WTC11 (cell line): ENCODE results near the gene NRXN3. TPM values are rescaled to one million over a fixed set of nuclear protein-coding genes. Genes with fewer than 3 reads are reported as not detected.

Experiments
- ATAC-seq: fragments of 200-7000 bp; cut with Tn5 transposase; 2 replicates; pipeline ENCODE4 v1.10.0; 2021; ENCODE audit warnings: mild to moderate bottlenecking, moderate library complexity
- CTCF ChIA-PET: fragments of 300-600 bp; sonication (Branson Sonifier 250); formaldehyde crosslinking; loops from one replicate; lab custom pipeline; 2021; ENCODE audit warnings: antibody characterized with exemption; lab: Charles Lee
- POLR2A ChIA-PET: fragments of 350-600 bp; sonication (Branson Sonifier 250); formaldehyde crosslinking; loops from one replicate; lab custom pipeline; 2021; ENCODE audit warnings: antibody characterized with exemption; lab: Charles Lee
- DNase-seq: peaks from one replicate; pipeline ENCODE4 v3.0.0; 2021; ENCODE audit warnings: low spot score
- H3K27ac Mint-ChIP-seq: 2 replicates; pipeline ENCODE4 v1.8.0; 2021; ENCODE audit warnings: mixed read lengths
- H3K27me3 Mint-ChIP-seq: 2 replicates; pipeline ENCODE4 v1.8.0; 2021; ENCODE audit warnings: low read depth, mild to moderate bottlenecking, moderate library complexity, mixed read lengths
- H3K36me3 Mint-ChIP-seq: 2 replicates; pipeline ENCODE4 v1.8.0; 2021; ENCODE audit warnings: mixed read lengths
- H3K4me1 Mint-ChIP-seq: 2 replicates; pipeline ENCODE4 v1.8.0; 2022; ENCODE audit warnings: mixed read lengths
- H3K4me3 Mint-ChIP-seq: 2 replicates; pipeline ENCODE4 v1.8.0; 2021; ENCODE audit warnings: mild to moderate bottlenecking, moderate library complexity, mixed read lengths
- H3K9me3 Mint-ChIP-seq: 2 replicates; pipeline ENCODE4 v1.8.0; 2021; ENCODE audit warnings: mixed read lengths
- EMX1 ChIP-seq: fragments of 250-450 bp; sonication (Bioruptor Pico); IDR thresholded peaks from 2 replicates; pipeline ENCODE4 v1.8.0; 2021; ENCODE audit warnings: mild to moderate bottlenecking
- GTF2I ChIP-seq: fragments of 250-450 bp; sonication (Bioruptor Pico); conservative IDR thresholded peaks from 2 replicates; pipeline ENCODE4 v1.4.0; 2021; ENCODE audit warnings: mild to moderate bottlenecking
- SOX15 ChIP-seq: fragments of 250-450 bp; sonication (Bioruptor Pico); IDR thresholded peaks from 2 replicates; pipeline ENCODE4 v1.9.0; 2021; ENCODE audit warnings: mild to moderate bottlenecking
- SP1 ChIP-seq: sonication (generic); formaldehyde crosslinking; conservative IDR thresholded peaks from 2 replicates; pipeline ENCODE4 v1.8.1; 2022; ENCODE audit warnings: missing genetic modification reagents
- TCF7 ChIP-seq: sonication (generic); formaldehyde crosslinking; IDR thresholded peaks from 2 replicates; pipeline ENCODE4 v1.8.0; 2022; ENCODE audit warnings: mild to moderate bottlenecking, low read depth, missing genetic modification reagents, moderate library complexity
- TP53 ChIP-seq: sonication (generic); formaldehyde crosslinking; IDR thresholded peaks from 2 replicates; pipeline ENCODE4 v1.8.1; 2023; ENCODE audit warnings: mild to moderate bottlenecking, missing genetic modification reagents
- ZNF317 ChIP-seq: sonication (generic); formaldehyde crosslinking; IDR thresholded peaks from 2 replicates; pipeline ENCODE4 v1.8.1; 2023; ENCODE audit warnings: low read depth, mild to moderate bottlenecking, moderate library complexity, missing genetic modification reagents, borderline replicate concordance
- ZNF423 ChIP-seq: fragments of 250-450 bp; sonication (Bioruptor Pico); IDR thresholded peaks from 2 replicates; pipeline ENCODE4 v2.1.2; 2022; ENCODE audit warnings: mild to moderate bottlenecking, moderate library complexity
- total RNA-seq: library from RNA; stranded (reverse); gene quantifications from 3 replicates; pipeline ENCODE4 v1.2.3, GENCODE V29; 2021
- TF ChIP-seq, protein P1 (sequence below): fragments of 250-450 bp; sonication (Bioruptor Pico); IDR thresholded peaks from 2 replicates; pipeline ENCODE4 v1.8.0; 2021; ENCODE audit warnings: mild to moderate bottlenecking
- TF ChIP-seq, protein P2 (sequence below): sonication (generic); formaldehyde crosslinking; IDR thresholded peaks from 2 replicates; pipeline ENCODE4 v1.8.1; 2022; ENCODE audit warnings: mild to moderate bottlenecking, missing genetic modification reagents, moderate library complexity, borderline replicate concordance
- TF ChIP-seq, protein P3 (sequence below): fragments of 250-450 bp; sonication (Bioruptor Pico); IDR thresholded peaks from 2 replicates; pipeline ENCODE4 v1.9.0; 2021; ENCODE audit warnings: mild to moderate bottlenecking, borderline replicate concordance
- TF ChIP-seq, protein P4 (sequence below): fragments of 250-450 bp; sonication (Bioruptor Pico); IDR thresholded peaks from 2 replicates; pipeline ENCODE4 v1.9.0; 2021; ENCODE audit warnings: mild to moderate bottlenecking
- TF ChIP-seq, protein P5 (sequence below): fragments of 250-450 bp; sonication (Bioruptor Pico); IDR thresholded peaks from 2 replicates; pipeline ENCODE4 v1.9.0; 2021; ENCODE audit warnings: mild to moderate bottlenecking
- TF ChIP-seq, protein P6 (sequence below): sonication (generic); formaldehyde crosslinking; IDR thresholded peaks from 2 replicates; pipeline ENCODE4 v1.8.1; 2023; ENCODE audit warnings: mild to moderate bottlenecking, missing genetic modification reagents

The NRXN3 gene
- total RNA-seq, 1 experiment from 2014 or later = 3.0 TPM

DNA sequence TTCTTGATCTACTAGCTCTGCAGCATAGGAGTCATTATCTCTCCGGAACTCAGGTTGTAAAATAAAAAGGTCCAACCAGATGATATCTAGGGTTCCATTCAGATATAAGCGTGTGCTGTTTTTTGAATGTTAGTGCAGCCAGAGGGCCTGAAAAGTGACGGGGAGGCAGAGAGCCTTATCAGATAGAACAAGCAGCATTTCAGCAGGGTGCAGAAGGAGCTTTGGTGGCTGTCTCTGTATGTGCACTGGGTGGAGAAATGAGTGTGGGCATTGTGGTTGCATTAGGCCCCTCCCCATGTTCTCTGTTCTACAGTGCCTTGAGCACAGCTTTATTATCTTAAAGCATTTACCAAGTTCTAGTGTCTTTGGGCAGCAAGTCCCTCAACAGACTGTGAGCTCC lies 275.1 kb downstream of the NRXN3 start:
- no peaks in the 10 kb centered on the region for H3K27me3 Mint-ChIP-seq
- peaks cover 8% of the 10 kb centered on the region; the same call in 1 of the 2 replicates for H3K9me3 Mint-ChIP-seq
- no peaks in the 10 kb centered on the region for H3K36me3 Mint-ChIP-seq
- DNase-seq (no peak), ATAC-seq (no peak)
- H3K4me3 Mint-ChIP-seq = no peak overlapping the region
- CTCF ChIA-PET = interaction anchor here (1.4 kb wide), 1 partner anchor 121 kb away, joined by 9 read pairs; no protein-coding TSS in a partner anchor
- POLR2A ChIA-PET = no interaction called here
- H3K4me1 Mint-ChIP-seq = peaks cover 11% of the 10 kb centered on the region
- TF ChIP-seq EMX1 (CRISPR knock-in tag) = no peak
- no peak for TF ChIP-seq ZNF423 (CRISPR knock-in tag)
- TF ChIP-seq ZNF317 (CRISPR knock-in tag) = no peak
- TF ChIP-seq, protein P1, sequence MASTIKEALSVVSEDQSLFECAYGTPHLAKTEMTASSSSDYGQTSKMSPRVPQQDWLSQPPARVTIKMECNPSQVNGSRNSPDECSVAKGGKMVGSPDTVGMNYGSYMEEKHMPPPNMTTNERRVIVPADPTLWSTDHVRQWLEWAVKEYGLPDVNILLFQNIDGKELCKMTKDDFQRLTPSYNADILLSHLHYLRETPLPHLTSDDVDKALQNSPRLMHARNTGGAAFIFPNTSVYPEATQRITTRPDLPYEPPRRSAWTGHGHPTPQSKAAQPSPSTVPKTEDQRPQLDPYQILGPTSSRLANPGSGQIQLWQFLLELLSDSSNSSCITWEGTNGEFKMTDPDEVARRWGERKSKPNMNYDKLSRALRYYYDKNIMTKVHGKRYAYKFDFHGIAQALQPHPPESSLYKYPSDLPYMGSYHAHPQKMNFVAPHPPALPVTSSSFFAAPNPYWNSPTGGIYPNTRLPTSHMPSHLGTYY = no peak
- TF ChIP-seq, protein P2, sequence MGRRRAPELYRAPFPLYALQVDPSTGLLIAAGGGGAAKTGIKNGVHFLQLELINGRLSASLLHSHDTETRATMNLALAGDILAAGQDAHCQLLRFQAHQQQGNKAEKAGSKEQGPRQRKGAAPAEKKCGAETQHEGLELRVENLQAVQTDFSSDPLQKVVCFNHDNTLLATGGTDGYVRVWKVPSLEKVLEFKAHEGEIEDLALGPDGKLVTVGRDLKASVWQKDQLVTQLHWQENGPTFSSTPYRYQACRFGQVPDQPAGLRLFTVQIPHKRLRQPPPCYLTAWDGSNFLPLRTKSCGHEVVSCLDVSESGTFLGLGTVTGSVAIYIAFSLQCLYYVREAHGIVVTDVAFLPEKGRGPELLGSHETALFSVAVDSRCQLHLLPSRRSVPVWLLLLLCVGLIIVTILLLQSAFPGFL (CRISPR knock-in tag) = no peak
- TF ChIP-seq, protein P3, sequence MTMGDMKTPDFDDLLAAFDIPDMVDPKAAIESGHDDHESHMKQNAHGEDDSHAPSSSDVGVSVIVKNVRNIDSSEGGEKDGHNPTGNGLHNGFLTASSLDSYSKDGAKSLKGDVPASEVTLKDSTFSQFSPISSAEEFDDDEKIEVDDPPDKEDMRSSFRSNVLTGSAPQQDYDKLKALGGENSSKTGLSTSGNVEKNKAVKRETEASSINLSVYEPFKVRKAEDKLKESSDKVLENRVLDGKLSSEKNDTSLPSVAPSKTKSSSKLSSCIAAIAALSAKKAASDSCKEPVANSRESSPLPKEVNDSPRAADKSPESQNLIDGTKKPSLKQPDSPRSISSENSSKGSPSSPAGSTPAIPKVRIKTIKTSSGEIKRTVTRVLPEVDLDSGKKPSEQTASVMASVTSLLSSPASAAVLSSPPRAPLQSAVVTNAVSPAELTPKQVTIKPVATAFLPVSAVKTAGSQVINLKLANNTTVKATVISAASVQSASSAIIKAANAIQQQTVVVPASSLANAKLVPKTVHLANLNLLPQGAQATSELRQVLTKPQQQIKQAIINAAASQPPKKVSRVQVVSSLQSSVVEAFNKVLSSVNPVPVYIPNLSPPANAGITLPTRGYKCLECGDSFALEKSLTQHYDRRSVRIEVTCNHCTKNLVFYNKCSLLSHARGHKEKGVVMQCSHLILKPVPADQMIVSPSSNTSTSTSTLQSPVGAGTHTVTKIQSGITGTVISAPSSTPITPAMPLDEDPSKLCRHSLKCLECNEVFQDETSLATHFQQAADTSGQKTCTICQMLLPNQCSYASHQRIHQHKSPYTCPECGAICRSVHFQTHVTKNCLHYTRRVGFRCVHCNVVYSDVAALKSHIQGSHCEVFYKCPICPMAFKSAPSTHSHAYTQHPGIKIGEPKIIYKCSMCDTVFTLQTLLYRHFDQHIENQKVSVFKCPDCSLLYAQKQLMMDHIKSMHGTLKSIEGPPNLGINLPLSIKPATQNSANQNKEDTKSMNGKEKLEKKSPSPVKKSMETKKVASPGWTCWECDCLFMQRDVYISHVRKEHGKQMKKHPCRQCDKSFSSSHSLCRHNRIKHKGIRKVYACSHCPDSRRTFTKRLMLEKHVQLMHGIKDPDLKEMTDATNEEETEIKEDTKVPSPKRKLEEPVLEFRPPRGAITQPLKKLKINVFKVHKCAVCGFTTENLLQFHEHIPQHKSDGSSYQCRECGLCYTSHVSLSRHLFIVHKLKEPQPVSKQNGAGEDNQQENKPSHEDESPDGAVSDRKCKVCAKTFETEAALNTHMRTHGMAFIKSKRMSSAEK (CRISPR knock-in tag) = no peak
- no peak for TF ChIP-seq TCF7 (CRISPR knock-in tag)
- TF ChIP-seq TP53 (CRISPR knock-in tag) = no peak
- TF ChIP-seq, protein P4, sequence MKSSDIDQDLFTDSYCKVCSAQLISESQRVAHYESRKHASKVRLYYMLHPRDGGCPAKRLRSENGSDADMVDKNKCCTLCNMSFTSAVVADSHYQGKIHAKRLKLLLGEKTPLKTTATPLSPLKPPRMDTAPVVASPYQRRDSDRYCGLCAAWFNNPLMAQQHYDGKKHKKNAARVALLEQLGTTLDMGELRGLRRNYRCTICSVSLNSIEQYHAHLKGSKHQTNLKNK (CRISPR knock-in tag) = no peak
- TF ChIP-seq GTF2I (CRISPR knock-in tag) = no peak
- TF ChIP-seq, protein P5, sequence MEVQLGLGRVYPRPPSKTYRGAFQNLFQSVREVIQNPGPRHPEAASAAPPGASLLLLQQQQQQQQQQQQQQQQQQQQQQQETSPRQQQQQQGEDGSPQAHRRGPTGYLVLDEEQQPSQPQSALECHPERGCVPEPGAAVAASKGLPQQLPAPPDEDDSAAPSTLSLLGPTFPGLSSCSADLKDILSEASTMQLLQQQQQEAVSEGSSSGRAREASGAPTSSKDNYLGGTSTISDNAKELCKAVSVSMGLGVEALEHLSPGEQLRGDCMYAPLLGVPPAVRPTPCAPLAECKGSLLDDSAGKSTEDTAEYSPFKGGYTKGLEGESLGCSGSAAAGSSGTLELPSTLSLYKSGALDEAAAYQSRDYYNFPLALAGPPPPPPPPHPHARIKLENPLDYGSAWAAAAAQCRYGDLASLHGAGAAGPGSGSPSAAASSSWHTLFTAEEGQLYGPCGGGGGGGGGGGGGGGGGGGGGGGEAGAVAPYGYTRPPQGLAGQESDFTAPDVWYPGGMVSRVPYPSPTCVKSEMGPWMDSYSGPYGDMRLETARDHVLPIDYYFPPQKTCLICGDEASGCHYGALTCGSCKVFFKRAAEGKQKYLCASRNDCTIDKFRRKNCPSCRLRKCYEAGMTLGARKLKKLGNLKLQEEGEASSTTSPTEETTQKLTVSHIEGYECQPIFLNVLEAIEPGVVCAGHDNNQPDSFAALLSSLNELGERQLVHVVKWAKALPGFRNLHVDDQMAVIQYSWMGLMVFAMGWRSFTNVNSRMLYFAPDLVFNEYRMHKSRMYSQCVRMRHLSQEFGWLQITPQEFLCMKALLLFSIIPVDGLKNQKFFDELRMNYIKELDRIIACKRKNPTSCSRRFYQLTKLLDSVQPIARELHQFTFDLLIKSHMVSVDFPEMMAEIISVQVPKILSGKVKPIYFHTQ (CRISPR knock-in tag) = no peak
- TF ChIP-seq SP1 (CRISPR knock-in tag) = no peak
- TF ChIP-seq, protein P6, sequence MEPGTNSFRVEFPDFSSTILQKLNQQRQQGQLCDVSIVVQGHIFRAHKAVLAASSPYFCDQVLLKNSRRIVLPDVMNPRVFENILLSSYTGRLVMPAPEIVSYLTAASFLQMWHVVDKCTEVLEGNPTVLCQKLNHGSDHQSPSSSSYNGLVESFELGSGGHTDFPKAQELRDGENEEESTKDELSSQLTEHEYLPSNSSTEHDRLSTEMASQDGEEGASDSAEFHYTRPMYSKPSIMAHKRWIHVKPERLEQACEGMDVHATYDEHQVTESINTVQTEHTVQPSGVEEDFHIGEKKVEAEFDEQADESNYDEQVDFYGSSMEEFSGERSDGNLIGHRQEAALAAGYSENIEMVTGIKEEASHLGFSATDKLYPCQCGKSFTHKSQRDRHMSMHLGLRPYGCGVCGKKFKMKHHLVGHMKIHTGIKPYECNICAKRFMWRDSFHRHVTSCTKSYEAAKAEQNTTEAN (CRISPR knock-in tag) = no peak
- no peak for TF ChIP-seq SOX15 (CRISPR knock-in tag)
- no peak overlapping the region for H3K27ac Mint-ChIP-seq
